Femur (tissue), 1 donor: Measurements from ENCODE around the gene TPM2.
A peak's percentile ranks its signal among the peaks of the same experiment; 100 is the strongest.

Experiments
- DNase-seq: peaks from one replicate; pipeline ENCODE4 v3.0.0-alpha.2; 2017

Gene TPM2

GRCh38 chr9:35689542-35690293 is at the start of gene TPM2:
Gene TPM2, minus strand, starts transcription at chr9:35689925. Its CDS starts 108 bp downstream, at chr9:35689817.
- peak; percentile 90 for DNase-seq

DNA sequence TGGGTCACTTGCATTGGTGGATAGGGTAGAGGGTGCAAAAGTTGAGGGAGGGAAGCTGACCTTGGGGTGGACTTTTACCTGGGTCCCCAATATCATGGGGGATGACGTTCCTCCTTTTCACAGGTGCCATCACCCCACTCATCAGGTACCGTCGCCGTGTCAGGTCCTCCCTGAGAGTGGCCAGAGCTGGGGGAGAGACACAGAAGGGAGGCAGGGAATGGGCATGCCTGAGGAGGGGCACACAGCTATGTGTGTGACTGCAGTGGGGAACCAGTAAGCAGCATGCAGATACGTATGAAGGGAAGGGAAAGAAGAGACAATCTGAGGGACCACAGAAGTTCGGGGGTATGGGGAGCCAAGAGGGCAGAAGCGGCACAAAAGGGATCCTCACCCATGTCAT is 49.2 kb upstream of the TPM2 start:
- no peak for DNase-seq

- no peak for DNase-seq
Observed at GRCh38 chr9:35738186-35738585, 48.5 kb upstream of the TPM2 start.

GRCh38 chr9:35737143-35737542 is 47.4 kb upstream of the TPM2 start:
- no peak for DNase-seq

GRCh38 chr9:35736201-35736633 is 46.5 kb upstream of the TPM2 start:
- peak; percentile 71 for DNase-seq

- DNase-seq = no peak
Observed at GRCh38 chr9:35734096-35734495, 44.4 kb upstream of the TPM2 start.

- no peak for DNase-seq
Observed at GRCh38 chr9:35732800-35733541, 43.2 kb upstream of the TPM2 start.

GRCh38 chr9:35732185-35732799 is 42.6 kb upstream of the TPM2 start, which contains the start of the genes CREB3 and TLN1:
Gene CREB3, plus strand, starts transcription at chr9:35732666. Its CDS starts 107 bp downstream, at chr9:35732773.
Gene TLN1, minus strand, starts transcription at chr9:35732195. Its CDS starts 6,501 bp downstream, at chr9:35725694.
- DNase-seq = peak; percentile 99

- DNase-seq = no peak
Observed at GRCh38 chr9:35731415-35732184, 41.9 kb upstream of the TPM2 start.

- no peak for DNase-seq
Observed at GRCh38 chr9:35730486-35730854, 40.7 kb upstream of the TPM2 start.

GRCh38 chr9:35729700-35730485 is 40.2 kb upstream of the TPM2 start:
- DNase-seq = peak; percentile 73

DNA sequence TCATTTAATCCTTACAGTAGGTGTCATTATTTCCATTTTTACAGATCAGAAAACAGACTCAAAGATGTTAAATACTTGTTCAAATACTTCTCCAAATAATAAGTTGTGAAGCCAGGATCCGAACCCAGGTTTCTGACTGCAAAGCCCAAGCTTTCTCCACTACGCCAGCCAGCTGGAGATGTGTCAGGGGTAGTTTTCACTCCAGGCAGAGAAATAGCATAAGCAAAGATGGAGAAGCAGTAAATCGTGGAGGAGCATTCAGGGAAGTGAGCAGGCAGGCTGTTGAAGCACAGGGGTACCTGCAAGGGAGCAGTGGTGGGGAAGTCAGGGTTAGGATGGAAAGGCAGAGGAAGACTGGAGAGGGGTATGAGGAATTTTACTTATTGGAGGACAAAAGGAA is 39.4 kb upstream of the TPM2 start:
- DNase-seq = no peak

- peak; percentile 82 for DNase-seq
Observed at GRCh38 chr9:35728041-35728971, 38.6 kb upstream of the TPM2 start.

DNA sequence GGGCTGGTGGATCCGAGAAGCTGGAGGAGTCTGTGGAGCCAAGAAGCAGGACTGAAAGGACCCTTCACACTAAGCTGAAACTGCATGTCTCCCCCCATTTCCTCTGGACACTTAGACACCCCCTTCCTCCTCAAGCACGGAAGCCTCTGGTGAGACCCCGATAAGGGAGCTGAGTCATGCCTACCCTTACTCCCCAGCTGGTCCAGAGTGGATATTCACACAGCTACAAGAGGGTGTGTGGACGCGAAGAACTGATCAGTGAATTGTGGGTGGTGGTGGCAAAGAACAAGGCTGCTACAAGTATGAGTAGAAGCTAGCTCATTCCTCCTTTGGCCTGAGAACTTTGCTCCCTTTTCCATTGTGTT is 37.9 kb upstream of the TPM2 start:
- no peak for DNase-seq

- DNase-seq = no peak
Observed at GRCh38 chr9:35726931-35727330, 37.2 kb upstream of the TPM2 start.

GRCh38 chr9:35725362-35725761 is 35.6 kb upstream of the TPM2 start:
- DNase-seq = no peak

DNA sequence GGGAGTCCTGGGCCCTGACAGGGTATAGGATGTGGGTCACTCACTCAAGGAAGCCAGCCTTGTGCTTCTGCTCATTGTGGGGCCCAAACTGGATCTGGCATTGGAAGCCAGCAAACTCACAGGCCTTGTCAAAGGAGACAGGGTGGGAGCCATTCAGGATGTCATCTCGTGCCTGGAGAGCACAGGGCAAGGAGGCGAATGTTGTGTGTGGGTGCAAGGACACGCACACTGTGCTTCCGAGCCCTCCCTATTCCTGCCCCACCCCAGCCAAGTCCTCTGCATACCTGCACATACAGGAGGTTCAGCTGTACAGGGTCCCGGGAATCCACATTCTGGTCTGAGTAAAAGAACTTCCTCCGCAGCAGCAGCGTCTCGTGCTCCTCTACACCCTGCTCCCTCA is 34.2 kb upstream of the TPM2 start:
- no peak for DNase-seq

- no peak for DNase-seq
Observed at GRCh38 chr9:35723426-35723825, 33.7 kb upstream of the TPM2 start.

- DNase-seq = no peak
Observed at GRCh38 chr9:35719546-35719945, 29.8 kb upstream of the TPM2 start.

- DNase-seq = no peak
Observed at GRCh38 chr9:35718721-35719511, 29.2 kb upstream of the TPM2 start.
